GM18508 (cell line): ENCODE measurements around the gene CST1.
"Not testable (repeated sequence)": the region's sequence is repeated elsewhere in the genome, so short reads cannot be mapped to it uniquely, and the experiment has no call there.

Experiments used
- ATAC-seq: cut with Tn5 transposase; IDR thresholded peaks from one replicate; pipeline ENCODE4 v1.9.1; 2021; ENCODE audit warnings: moderate number of reproducible peaks; ENCODE audit not compliant: insufficient read depth, unreplicated experiment

The CST1 gene, protein sequence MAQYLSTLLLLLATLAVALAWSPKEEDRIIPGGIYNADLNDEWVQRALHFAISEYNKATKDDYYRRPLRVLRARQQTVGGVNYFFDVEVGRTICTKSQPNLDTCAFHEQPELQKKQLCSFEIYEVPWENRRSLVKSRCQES

DNA sequence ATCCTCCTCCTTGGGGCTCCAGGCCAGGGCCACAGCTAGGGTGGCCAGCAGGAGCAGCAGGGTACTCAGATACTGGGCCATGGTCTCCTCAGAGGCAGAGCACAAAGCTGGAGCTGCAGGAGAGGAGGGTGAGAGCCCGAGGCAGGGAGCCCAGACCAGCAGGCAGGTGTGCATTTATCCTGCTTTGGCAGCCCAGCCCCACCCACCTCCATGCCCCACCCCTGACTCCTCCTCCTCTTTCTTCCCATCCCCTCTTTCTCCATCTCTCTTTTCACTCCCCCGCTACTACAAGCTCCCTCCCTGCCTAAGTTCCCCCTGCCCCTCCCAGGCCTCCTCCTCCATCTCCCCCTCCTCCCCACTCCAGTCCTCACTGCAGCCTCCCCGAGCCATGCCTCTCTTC is at the start of gene CST1:
CST1 (minus strand) TSS at position 150 of the 400 bp plus-strand sequence; CDS start at position 81, 69 bp downstream.
- not testable (repeated sequence) for ATAC-seq

DNA sequence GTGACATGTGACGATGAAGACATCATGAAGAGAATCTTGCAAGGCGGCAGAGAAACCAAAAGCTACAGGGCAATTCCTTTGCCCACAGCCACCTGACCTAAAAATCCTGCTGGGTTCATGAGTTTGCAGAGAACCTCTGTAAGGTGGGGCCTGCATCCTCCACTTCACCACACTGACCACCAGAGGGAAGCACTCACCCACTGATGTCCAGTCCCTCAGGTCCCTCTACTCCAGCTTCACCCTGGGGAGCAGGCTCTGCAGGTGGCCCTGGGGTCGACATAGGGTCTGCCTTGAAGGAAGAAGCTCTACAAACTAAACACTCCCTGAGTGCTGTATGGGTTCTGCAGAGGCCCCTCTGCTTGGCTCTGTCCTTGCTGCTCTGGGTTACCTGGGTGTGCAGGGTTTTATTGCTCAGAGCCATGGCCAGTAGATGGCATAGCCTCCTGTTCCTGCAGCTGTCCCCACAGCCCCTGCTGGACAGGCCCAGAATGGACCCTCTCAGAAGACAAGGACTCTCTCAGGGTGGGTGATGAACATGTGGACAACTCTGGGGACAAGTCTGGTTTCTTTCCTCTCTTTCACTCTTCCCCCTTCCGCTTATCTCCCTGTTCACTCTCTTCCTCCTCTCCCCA is 48.6 kb upstream of the CST1 start:
- ATAC-seq: not testable (repeated sequence)

DNA sequence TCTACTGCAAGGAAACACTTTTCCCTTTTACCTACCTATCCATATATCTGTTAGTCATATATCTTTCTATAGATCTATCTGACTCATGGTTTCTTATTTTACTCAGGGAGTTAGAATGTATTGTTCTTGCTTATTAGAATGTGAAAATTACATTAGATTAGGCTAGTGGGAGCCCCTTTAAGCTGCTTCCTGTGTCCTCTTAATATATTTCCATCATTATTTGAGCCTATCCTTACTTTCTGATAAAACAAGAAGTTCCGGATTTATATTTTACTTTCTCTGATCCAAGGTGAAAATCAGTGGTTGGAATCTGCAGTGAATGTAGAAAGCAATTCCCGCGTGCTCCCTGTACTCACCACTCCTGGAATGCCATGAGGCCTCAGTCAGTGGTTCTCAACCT is 44.8 kb upstream of the CST1 start:
- ATAC-seq: no peak

DNA sequence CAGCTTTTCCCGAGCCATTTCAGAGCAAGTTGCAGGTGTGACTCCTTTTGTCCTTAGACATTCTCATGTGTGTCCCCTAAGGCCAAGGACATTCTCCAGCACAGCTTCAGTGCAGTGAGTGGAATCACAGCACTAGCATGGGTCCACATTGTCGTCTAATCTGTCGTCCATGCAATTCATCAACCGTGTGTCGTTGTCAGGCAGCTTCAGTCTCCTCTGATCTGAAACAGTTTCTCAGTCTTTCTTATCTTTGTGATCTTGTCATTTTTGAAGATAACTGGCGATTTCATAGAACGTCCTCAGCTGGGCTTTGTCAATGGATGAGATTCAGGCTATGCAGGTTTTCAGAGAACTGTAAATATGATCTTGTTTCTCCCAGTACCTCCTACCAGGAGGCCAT is 44.1 kb upstream of the CST1 start:
- no peak for ATAC-seq

DNA sequence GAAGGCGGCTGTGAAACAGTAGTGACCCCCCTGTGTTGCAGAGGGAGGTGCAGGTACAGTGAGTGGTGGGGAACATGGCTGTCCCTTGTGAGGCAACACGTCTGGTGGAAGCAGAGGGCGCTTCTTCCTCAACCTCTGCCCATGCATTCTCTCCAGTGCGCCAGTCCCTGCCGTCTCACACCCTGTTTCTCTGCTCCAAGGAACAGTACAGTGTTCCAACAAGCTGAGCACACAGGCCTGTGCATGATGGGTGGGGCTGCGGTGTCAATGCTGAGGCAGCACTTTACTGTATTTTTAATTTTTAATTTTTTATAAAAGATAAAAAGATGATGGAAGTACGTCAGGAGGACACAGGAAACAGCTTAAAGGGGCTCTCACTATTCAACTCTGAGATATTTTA is 43.3 kb upstream of the CST1 start:
- ATAC-seq: no peak

DNA sequence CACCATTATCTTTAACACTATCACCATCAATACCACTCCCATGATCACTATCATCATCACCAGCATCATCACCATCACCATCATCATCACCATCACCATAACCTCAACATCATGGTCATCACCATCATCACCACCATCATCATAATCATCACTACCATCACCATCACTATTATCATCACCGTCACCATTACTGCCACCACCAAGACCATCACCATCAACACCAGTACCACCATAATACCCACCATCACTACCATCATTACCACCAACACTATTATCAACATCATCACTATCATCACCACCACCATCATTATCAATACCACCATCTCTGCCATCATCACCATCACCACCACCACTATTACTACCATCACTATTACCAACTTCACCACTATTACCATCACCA is 32.7 kb upstream of the CST1 start:
- no peak for ATAC-seq

DNA sequence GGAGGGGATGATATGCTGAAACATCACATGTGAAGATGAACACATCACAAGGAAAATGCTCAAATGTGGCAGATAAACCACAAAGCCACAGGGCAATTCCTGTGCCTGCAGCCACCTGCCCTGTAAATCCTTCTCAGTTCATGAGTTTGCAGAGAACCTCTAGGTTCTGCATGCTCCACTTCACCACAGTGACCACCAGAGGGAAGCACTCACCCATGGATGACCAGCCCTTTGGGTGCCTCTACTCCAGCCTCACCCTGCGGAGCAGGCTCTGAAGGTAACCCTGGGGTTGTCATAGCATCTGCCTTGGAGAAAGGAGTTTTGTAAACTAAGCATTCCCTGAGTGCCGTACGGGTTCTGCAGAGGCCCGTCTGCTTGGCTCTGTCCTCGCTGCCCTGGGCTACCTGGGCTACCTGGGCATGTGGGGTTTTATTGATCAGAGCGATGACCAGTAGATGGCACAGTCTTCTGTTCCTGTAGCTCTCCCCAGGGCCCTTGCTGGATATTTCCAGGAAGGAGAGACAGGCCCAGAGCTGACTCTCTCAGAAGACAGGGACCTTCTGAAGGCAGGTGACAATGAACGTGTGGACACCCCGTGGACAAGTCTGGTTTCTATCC is 31.7 kb upstream of the CST1 start:
- no peak for ATAC-seq

DNA sequence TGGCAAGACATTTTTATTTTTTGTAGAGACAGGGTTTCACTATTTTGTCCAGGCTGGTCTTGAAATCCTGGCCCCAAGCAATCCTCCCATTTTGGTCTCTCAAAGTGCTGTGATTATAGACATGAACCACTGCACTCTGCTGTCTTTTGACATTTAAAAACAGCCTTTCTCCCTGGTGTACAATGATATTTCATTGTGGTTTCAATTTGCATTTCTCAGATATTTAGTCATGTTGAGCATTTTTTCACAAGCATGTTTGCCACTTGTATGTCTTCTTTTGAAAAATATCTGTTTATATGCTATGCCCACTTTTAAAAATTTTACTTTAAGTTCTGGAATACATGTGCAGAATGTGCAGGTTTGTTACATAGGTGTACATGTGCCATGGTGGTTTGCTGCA is 27.9 kb upstream of the CST1 start:
- ATAC-seq: not testable (repeated sequence)

DNA sequence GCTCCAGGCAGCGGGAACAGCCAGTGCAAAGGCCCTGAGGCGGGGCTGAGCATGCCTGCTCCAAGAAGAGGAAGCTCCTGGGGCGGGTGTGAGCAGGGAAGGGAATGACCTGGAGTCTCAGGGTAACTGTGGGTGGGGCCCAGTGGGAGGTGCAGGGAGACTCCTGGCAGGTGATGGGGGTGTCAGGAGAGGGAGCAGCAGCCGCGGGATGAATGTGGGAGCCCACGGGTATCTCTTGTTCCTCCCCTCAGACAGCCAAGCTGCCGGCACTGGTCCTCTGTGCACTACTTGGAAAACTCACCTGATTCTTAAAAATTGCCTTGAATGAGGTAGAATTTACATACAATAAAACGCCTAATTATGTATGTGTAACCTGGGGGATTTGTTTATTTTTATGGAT is 26.6 kb upstream of the CST1 start:
- not testable (repeated sequence) for ATAC-seq

DNA sequence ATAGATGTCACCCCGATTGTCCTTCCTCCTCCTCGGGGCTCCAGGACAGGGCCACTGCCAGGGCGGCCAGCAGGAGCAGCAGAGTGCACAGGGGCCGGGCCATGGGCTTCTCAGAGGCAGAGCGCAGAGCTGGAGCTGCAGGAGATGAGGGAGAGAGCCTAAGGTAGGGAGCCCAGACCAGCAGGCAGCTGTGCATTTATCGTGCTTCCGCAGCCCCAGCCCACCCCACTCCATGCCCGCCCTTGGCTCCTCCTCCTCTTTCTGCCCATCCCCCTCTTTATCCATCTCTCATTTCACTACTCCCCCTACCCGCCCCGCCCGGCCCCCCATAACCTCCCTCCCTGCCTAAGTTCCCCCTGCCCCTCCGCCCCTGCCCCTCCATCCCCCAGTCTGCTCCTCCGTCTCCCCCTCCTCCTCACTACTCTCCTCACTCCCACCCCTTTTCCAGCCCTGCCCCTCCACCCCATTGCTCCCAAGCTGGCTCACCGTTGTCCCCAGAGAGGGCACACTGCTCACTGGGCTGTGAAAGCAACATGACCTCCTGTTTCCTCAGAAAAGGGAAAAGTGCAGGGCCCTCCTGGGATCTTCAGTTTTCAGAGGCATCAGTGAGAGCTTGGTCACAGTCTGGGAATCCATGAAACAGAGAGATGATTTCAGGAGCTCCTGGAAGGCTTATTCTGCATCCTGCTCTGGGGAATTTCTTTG is 25.5 kb upstream of the CST1 start:
- no peak for ATAC-seq

DNA sequence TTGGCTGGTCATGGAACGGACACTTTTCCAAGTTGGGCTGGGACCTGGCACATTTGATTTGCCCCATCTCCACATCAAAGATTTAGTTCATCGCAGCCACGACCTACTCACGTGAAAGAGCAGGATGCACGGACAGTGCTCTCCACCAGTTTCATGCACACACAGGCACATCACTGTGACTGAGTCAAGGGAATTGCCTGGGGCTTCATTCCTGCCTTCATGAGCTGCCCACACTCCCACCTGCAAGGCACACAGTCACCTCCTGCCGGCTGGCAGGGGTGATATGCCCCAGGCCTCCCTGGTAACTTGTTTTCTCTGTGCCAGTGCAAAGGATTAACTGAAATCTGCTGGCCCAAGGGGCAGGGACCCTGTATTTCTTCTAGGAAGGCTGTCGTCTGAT is 23.3 kb upstream of the CST1 start:
- ATAC-seq: no peak

DNA sequence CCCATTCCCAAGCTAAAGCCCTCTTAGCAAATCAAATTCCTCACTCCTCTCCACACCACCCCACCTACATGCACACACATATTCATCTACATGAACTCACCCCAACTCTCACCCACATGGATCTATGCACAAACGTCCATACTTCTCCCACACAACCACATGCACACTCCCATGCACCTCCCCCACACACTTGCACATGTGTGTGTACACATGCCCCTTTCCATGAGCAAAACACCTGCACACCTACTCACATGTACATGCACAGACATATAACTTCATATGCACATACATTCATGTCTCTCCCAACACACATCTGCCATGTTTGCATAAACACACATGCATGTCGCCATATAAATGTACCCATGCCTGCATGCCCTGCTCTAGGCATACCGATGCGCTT is 22.8 kb upstream of the CST1 start:
- no peak for ATAC-seq

DNA sequence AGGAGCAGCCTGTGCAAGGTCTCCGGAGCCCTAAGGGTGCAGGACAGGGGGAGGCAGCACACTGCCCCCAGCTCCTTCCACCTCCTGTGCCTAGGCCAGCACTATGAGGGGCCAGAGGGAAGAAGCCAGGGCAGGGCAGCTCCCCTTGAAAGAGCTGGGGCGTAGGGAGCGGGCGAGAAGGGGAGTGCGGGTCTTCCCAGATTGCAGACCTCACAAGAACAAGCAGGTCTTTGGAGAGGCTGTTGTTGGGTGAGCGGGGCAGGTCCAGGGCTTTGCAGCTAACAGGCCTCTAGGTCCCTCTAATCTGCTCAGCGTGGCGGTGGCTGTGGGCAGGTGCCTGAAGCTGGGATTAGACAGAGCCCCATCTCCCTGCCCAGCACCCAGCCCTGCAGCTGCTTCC is 22.4 kb upstream of the CST1 start:
- ATAC-seq: no peak

DNA sequence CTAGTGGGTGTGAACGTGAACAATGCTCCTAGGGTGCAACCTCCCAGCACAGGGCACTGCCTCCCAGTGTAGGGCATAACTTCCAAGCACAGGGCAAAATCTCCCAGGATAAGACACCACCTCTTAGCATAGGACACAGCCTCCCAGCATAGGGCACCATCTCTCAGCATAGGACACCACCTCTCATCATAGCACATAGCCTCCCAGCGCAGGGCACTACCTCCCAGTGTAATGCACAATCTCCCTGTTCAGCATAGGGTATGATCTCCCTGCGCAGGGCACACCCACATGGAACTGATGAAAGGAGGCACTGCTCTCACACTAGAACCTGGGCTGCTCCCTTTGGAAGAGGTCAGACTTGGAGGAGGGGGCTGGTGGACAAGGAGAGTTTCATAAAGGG is 21.3 kb upstream of the CST1 start:
- no peak for ATAC-seq

DNA sequence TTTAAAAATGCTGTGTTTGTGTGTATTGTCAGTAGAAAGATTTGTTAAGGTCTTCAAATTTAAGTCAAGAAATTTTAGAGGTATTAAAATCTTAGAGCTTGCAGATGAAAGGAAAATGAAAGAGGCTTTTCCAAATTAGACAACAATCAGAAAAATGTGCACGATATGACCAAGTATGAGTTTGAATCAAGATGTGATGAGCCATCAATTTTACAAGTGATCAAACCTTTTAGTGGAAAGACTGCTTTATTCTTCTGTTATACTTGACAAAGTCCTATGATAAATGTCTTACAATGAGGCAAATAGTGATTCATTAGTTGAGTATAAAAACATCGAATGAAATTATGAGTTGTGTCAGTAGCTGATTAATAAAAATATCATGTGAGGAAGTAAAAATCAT is 19.6 kb upstream of the CST1 start:
- ATAC-seq: no peak

DNA sequence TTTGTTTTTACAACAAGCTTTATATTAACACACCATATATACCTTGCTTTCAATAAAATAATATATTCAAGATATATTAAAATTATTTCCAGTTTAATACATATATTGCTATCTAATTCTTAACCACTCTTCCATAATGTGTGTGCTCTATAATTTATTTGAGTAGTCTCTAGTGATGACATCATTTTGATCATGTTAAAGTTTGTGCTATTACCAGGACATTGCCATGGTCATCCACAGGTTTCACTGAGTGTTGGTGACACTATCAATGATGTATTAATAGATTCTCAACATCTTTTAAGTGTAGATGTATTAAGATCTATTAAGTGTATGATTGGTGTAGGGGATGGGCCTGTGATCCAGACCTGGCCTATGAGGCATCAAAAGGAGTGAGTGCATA is 17.8 kb upstream of the CST1 start:
- not testable (repeated sequence) for ATAC-seq

DNA sequence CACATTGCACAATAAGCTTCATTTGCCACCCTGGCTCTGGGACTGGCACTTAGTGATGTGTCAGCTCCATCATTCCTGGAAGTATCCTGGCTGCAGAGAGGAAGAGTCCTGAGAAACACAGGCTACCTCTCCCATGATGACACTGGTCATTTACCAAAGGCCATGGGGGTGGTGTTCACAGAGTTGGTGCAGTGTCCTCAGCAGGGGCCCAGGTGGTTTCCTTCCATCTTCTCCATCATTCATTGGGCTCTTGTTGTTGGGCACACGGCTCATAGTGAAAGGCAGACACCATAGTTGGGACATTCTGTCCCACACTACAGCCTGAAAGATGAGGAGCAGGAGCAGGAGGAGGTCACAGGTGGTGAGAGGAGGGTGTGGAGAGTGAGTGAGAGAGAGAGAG is 15.8 kb upstream of the CST1 start:
- ATAC-seq: no peak

DNA sequence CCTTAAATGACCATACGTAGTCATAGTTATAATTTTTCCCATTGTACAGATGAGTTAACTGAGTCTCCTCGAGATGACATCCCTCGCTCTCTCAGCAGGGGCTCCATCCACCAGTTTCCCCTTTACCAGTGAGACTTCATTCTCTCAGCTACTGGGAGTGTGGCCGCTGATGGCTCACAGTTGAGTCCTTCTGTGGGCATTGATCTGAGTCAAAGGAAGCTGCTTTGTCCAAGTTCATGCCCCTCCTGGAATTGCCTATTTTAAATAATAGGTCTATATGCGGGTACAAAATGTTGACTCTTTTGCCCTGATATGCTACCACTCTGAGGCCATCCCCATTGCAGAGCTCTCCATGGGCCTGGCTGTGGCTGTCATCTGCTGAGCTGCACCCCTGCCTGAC is 14.8 kb upstream of the CST1 start:
- no peak for ATAC-seq

DNA sequence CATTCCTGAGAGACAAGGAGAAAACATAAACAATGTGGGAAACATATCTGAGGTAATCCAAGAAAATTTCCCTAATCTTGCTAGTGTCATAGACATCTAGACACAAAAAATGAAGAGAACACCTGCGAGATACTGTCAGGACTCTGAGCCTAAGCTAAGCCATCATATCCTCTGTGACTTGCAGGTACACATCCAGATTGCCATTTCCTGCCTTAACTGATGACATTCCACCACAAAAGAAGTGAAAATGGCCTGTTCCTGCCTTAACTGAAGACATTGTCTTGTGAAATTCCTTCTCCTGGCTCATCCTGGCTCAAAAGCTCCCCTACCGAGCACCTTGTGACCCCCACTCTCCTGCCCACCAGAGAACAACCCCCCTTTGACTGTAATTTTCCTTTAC is 13.9 kb upstream of the CST1 start:
- ATAC-seq: not testable (repeated sequence)

DNA sequence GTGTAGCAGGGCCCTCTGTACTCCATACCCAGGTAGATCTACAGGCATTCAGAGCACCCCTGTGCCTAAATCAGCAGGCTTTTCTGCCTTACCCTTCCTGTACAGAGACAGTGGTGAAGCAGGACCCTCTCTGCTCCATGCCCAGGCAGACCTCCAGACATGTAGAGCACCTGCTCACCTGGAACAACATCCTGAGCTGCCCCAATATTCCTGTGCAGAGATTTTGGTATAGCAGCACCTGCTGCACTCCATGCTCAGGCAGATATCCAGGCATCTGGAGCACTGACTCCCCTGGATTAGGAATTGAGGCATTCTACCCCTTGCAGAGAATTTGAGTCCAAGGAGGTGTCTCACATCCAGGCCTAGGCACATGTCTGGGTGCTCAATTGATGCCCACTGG is 12.6 kb upstream of the CST1 start:
- no peak for ATAC-seq

DNA sequence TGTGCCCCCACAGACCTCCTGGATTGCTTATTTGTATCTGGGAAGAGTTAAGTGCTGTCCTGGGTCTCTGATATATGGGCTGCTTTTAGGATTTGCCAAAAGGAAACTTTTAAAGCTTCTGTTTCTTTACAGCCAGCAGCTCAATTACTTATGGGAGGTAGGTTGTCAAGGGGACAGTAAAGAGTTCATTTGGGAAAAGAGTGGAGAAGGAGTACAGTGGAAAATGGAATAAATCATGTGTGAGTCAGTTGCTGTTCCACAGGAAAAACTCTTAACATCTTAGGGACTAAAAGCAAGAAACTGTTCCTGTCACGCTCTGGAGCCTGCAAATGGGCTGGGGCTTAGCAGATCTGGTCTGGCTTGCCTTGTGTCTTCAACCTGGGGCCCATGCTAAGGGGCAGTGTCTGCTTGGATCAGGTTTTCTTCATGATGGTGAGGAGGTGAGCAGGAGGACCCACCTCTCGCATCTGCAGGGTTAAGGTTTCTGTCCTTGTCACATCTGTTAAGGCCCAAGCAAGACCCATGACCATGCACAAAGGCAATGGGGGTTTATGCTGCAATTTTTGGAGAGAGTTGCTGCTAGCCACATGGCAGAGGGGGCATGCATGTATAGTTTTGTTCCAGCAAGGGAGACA is 8.7 kb upstream of the CST1 start:
- no peak for ATAC-seq
